H9 (cell line): Measurements from ENCODE around the gene ITGAX. TPM values are rescaled to one million over a fixed set of nuclear protein-coding genes. Genes with fewer than 3 reads are reported as not detected.

Experiments
- DNase-seq: peaks from one replicate; pipeline ENCODE4 v3.0.0-alpha.2; 2017
- H2AFZ ChIP-seq: one replicate; pipeline ENCODE4 v1.6.1; 2013; ENCODE audit warnings: mild to moderate bottlenecking, low read length, control low read depth, moderate library complexity
- H2AK5ac ChIP-seq: 2 replicates; pipeline ENCODE4 v1.6.1; 2013; ENCODE audit warnings: low read length, control low read depth, mixed read lengths; ENCODE audit not compliant: insufficient read length
- H2BK120ac ChIP-seq: one replicate; pipeline ENCODE4 v1.6.1; 2013; ENCODE audit warnings: low read depth, mild to moderate bottlenecking, low read length, control low read depth, inconsistent platforms; ENCODE audit not compliant: poor library complexity, severe bottlenecking
- H2BK12ac ChIP-seq: 2 replicates; pipeline ENCODE4 v1.6.1; 2013; ENCODE audit warnings: low read length, control low read depth, mixed read lengths, low read depth; ENCODE audit not compliant: insufficient read length
- H2BK15ac ChIP-seq: 2 replicates; pipeline ENCODE4 v1.6.1; 2013; ENCODE audit warnings: low read depth, low read length, control low read depth
- H2BK20ac ChIP-seq: one replicate; pipeline ENCODE4 v1.6.1; 2013; ENCODE audit warnings: low read depth, mild to moderate bottlenecking, low read length, control low read depth, inconsistent platforms; ENCODE audit not compliant: poor library complexity, severe bottlenecking
- H2BK5ac ChIP-seq: 2 replicates; pipeline ENCODE4 v1.6.1; 2013; ENCODE audit warnings: low read length, control low read depth, mixed read lengths; ENCODE audit not compliant: insufficient read length
- H3K14ac ChIP-seq: 2 replicates; pipeline ENCODE4 v1.6.1; 2013; ENCODE audit warnings: low read length, control low read depth; ENCODE audit not compliant: insufficient read depth
- H3K18ac ChIP-seq: 2 replicates; pipeline ENCODE4 v1.6.1; 2013; ENCODE audit warnings: low read depth, mild to moderate bottlenecking, mixed read lengths, low read length, control low read depth; ENCODE audit not compliant: insufficient read length
- H3K23ac ChIP-seq: 2 replicates; pipeline ENCODE4 v1.6.1; 2013; ENCODE audit warnings: low read length, control low read depth, mixed read lengths, low read depth; ENCODE audit not compliant: insufficient read length
- H3K23me2 ChIP-seq: 2 replicates; pipeline ENCODE4 v1.6.1; 2013; ENCODE audit warnings: low read depth, mild to moderate bottlenecking, mixed read lengths, low read length, control low read depth; ENCODE audit not compliant: insufficient read length, poor library complexity, severe bottlenecking
- H3K27ac ChIP-seq: 2 replicates; pipeline ENCODE4 v1.5.1; 2013; ENCODE audit warnings: low read length, control low read depth, mixed read lengths, low read depth; ENCODE audit not compliant: insufficient read length
- H3K27me3 ChIP-seq: 2 replicates; pipeline ENCODE4 v1.6.1; 2013; ENCODE audit warnings: low read length, control low read depth, inconsistent platforms; ENCODE audit not compliant: insufficient read depth
- H3K4ac ChIP-seq: 2 replicates; pipeline ENCODE4 v1.6.1; 2013; ENCODE audit warnings: low read depth, mild to moderate bottlenecking, control low read depth, inconsistent platforms, low read length, moderate library complexity
- H3K4me1 ChIP-seq: 2 replicates; pipeline ENCODE4 v1.6.1; 2013; ENCODE audit warnings: low read length, control low read depth, inconsistent platforms; ENCODE audit not compliant: insufficient read depth
- H3K4me2 ChIP-seq: 2 replicates; pipeline ENCODE4 v1.6.1; 2013; ENCODE audit warnings: low read length, control low read depth, mixed read lengths; ENCODE audit not compliant: insufficient read length, insufficient read depth
- H3K56ac ChIP-seq: 2 replicates; pipeline ENCODE4 v1.6.1; 2013; ENCODE audit warnings: low read depth, mild to moderate bottlenecking, mixed read lengths, low read length, control low read depth; ENCODE audit not compliant: insufficient read length
- H3K79me1 ChIP-seq: 2 replicates; pipeline ENCODE4 v1.6.1; 2013; ENCODE audit warnings: low read depth, mild to moderate bottlenecking, moderate library complexity, low read length, control low read depth, inconsistent platforms; ENCODE audit not compliant: insufficient read depth, poor library complexity, severe bottlenecking
- H3K79me2 ChIP-seq: 2 replicates; pipeline ENCODE4 v1.6.1; 2013; ENCODE audit warnings: low read length, control low read depth, inconsistent platforms; ENCODE audit not compliant: insufficient read depth
- H3K9ac ChIP-seq: 2 replicates; pipeline ENCODE4 v1.6.1; 2013; ENCODE audit warnings: low read length, control low read depth, mixed read lengths; ENCODE audit not compliant: insufficient read length; ENCODE audit errors: extremely low read depth
- H3K9me3 ChIP-seq: one replicate; pipeline ENCODE4 v1.6.1; 2013; ENCODE audit warnings: low read depth, low read length, inconsistent platforms; ENCODE audit not compliant: control insufficient read depth
- H3T11ph ChIP-seq: one replicate; pipeline ENCODE4 v1.6.1; 2013; ENCODE audit warnings: mild to moderate bottlenecking, low read length, control low read depth, inconsistent platforms
- H4K20me1 ChIP-seq: one replicate; pipeline ENCODE4 v1.6.1; 2013; ENCODE audit not compliant: control insufficient read depth, insufficient read length, insufficient read depth
- H4K5ac ChIP-seq: 2 replicates; pipeline ENCODE4 v1.6.1; 2013; ENCODE audit warnings: low read depth, mild to moderate bottlenecking, mixed read lengths, low read length, control low read depth; ENCODE audit not compliant: insufficient read length
- H4K8ac ChIP-seq: replicated peaks from 2 replicates; pipeline ENCODE4 v1.6.1; 2013; ENCODE audit warnings: low read length, control low read depth, mixed read lengths, low read depth; ENCODE audit not compliant: insufficient read length
- H4K91ac ChIP-seq: 2 replicates; pipeline ENCODE4 v1.6.1; 2013; ENCODE audit warnings: low read depth, mild to moderate bottlenecking, moderate library complexity, mixed read lengths, low read length, control low read depth; ENCODE audit not compliant: insufficient read length
- H3K27ac Mint-ChIP-seq, 3 experiments: 2 replicates in 2 of 3; 3 replicates in 1 of 3; pipeline ENCODE4 v1.8.0; 2020 to 2021; ENCODE audit warnings: mixed read lengths in 3 of 3, mild to moderate bottlenecking in 1 of 3, moderate library complexity in 1 of 3
- H3K27me3 Mint-ChIP-seq: 2 replicates; pipeline ENCODE4 v1.8.0; 2021; ENCODE audit warnings: low read depth, mild to moderate bottlenecking, moderate library complexity, mixed read lengths
- H3K36me3 Mint-ChIP-seq, 3 experiments: 2 replicates in 2 of 3; 3 replicates in 1 of 3; pipeline ENCODE4 v1.8.0; 2020 to 2021; ENCODE audit warnings: low read depth in 3 of 3, mixed read lengths in 3 of 3; ENCODE audit not compliant: insufficient read depth in 1 of 3
- H3K4me1 Mint-ChIP-seq, 2 experiments: 2 replicates each; pipeline ENCODE4 v1.8.0; 2020; ENCODE audit warnings: mixed read lengths in 2 of 2
- H3K4me3 Mint-ChIP-seq, 2 experiments: 2 replicates in 1 of 2; 3 replicates in 1 of 2; pipeline ENCODE4 v1.8.0; 2020 to 2021; ENCODE audit warnings: mild to moderate bottlenecking in 2 of 2, mixed read lengths in 2 of 2, moderate library complexity in 1 of 2
- H3K9me3 Mint-ChIP-seq, 2 experiments: 2 replicates in 1 of 2; 3 replicates in 1 of 2; pipeline ENCODE4 v1.8.0; 2020; ENCODE audit warnings: mild to moderate bottlenecking in 2 of 2, mixed read lengths in 2 of 2, moderate library complexity in 1 of 2
- CTCF ChIP-seq: fragments of 200-600 bp; sonication (generic); conservative IDR thresholded peaks from 3 replicates; pipeline ENCODE4 v1.8.0; 2021; ENCODE audit warnings: antibody characterized with exemption, mild to moderate bottlenecking
- WGBS: extraction: QIAGEN DNeasy Blood & Tissue Kit; methylation state at CpG from one replicate; pipeline ENCODE4 v1.1.7; 2013; ENCODE audit warnings: missing lambda C conversion rate, low lambda C conversion rate, mixed read lengths; ENCODE audit not compliant: insufficient read length; ENCODE audit errors: extremely low coverage; 5-methylcytosine and 5-hydroxymethylcytosine counted together
- total RNA-seq: library from RNA; stranded (reverse); gene quantifications from 2 replicates; pipeline ENCODE4 v1.2.1, GENCODE V29; 2021

Gene ITGAX
- total RNA-seq, 1 experiment from 2014 or later: 0.28 TPM

DNA sequence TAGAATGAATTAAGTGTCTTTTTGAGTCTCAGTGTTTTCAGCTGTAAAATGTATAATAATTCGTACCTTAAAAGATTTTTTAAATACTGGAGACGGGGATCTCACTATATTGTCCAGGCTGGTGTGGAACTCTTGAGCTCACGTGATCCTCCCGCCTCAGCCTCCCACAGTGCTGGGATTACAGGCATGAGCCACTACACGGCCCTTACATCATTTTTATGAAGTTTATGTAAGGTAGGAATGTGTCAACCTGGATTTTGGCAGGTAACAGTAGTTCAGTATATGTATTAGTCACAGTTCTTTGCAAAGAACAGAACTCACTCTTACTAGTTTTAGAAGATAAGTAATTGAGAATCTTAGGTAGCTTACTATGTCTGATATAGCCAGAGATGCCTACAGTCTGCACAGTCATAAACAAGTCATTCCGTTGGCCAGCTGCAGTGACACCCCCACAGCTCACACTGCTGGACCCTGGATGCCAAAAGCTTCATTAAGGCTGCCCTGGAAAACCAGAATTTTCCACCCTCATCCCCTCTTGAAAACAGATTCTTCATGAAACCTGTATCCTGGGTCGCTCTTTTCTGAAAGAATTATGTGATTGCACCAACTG is 73.8 kb downstream of the ITGAX start:
- no peak overlapping the region for H2AFZ ChIP-seq
- H4K91ac ChIP-seq: no peak overlapping the region
- Mint-ChIP-seq H3K4me1 (peaks cover 5 to 9% of the 10 kb centered on the region in 2 experiments; a peak in 3 of 4 replicates), H3K9me3 (no peaks in the 10 kb centered on the region; a peak in 2 of 5 replicates), H3K27me3 (peaks cover 8% of the 10 kb centered on the region), H3K27ac (no peak overlapping the region), H3K4me3 (no peak overlapping the region), H3K36me3 (no peaks in the 10 kb centered on the region)
- no peak overlapping the region for H2BK20ac ChIP-seq
- no peak overlapping the region for H3K4ac ChIP-seq
- no peak overlapping the region for H2BK15ac ChIP-seq
- H3K23me2 ChIP-seq: no peaks in the 10 kb centered on the region
- H3K79me2 ChIP-seq: no peaks in the 10 kb centered on the region
- no peak overlapping the region for H2BK120ac ChIP-seq
- no peak overlapping the region for H3K27ac ChIP-seq
- no peak overlapping the region for H2BK5ac ChIP-seq
- H3K27me3 ChIP-seq: peaks cover 8% of the 10 kb centered on the region; the same call in 1 of the 2 replicates
- no peaks in the 10 kb centered on the region for H3K9me3 ChIP-seq
- H3K4me2 ChIP-seq: no peak overlapping the region
- no peak overlapping the region for H3K9ac ChIP-seq
- H3K14ac ChIP-seq: no peak overlapping the region
- H4K8ac ChIP-seq: no peak overlapping the region
- no peak overlapping the region for H3K56ac ChIP-seq
- no peak for DNase-seq
- no peak overlapping the region for H3T11ph ChIP-seq
- no peaks in the 10 kb centered on the region for H4K20me1 ChIP-seq
- H2AK5ac ChIP-seq: no peak overlapping the region
- no CpG with 5 or more reads among the region's 7 CpGs for WGBS
- H2BK12ac ChIP-seq: no peak overlapping the region
- H4K5ac ChIP-seq: no peak overlapping the region
- no peaks in the 10 kb centered on the region for H3K79me1 ChIP-seq
- H3K23ac ChIP-seq: no peak overlapping the region
- TF ChIP-seq CTCF: no peak
- no peak overlapping the region for H3K18ac ChIP-seq
- no peaks in the 10 kb centered on the region for H3K4me1 ChIP-seq
